NCI-H748 treated with DMSO at 0.1 percent for 48 hours (cell line): ENCODE results near the gene ISCA1.

Source experiments
- DNase-seq: peaks from one replicate; lab custom pipeline; 2025; lab: John Stamatoyannopoulos, UW

The ISCA1 gene

GRCh38 chr9:86285261-86285660 lies 2.9 kb upstream of the ISCA1 start:
- DNase-seq, result no peak

- no peak for DNase-seq
Observed at GRCh38 chr9:86282979-86283535, 719 bp upstream of the ISCA1 start.

- no peak for DNase-seq
Observed at GRCh38 chr9:86281593-86282076, 703 bp downstream of the ISCA1 start.

GRCh38 chr9:86280580-86280979 lies 1.8 kb downstream of the ISCA1 start:
- DNase-seq, result no peak

- no peak for DNase-seq
Observed at GRCh38 chr9:86279839-86280238, 2.5 kb downstream of the ISCA1 start.

- DNase-seq, result no peak
Observed at GRCh38 chr9:86277072-86277471, 5.3 kb downstream of the ISCA1 start.

GRCh38 chr9:86275962-86276361 lies 6.4 kb downstream of the ISCA1 start:
- DNase-seq, result no peak

GRCh38 chr9:86274821-86275643 lies 7.3 kb downstream of the ISCA1 start:
- DNase-seq, result no peak

GRCh38 chr9:86272221-86272620 lies 10.1 kb downstream of the ISCA1 start:
- DNase-seq, result no peak

- DNase-seq, result no peak
Observed at GRCh38 chr9:86263876-86264275, 18.5 kb downstream of the ISCA1 start.

- no peak for DNase-seq
Observed at GRCh38 chr9:86262492-86262891, 19.8 kb downstream of the ISCA1 start.

GRCh38 chr9:86259557-86259956 lies 22.8 kb downstream of the ISCA1 start, which contains the start of gene C9orf153:
TSS of gene C9orf153 (minus strand) at chr9:86259657. CDS start at chr9:86229603, 30,054 bp downstream.
- no peak for DNase-seq

GRCh38 chr9:86257391-86257790 lies 24.9 kb downstream of the ISCA1 start:
- DNase-seq, result no peak

GRCh38 chr9:86256653-86257052 lies 25.7 kb downstream of the ISCA1 start:
- DNase-seq, result no peak

- no peak for DNase-seq
Observed at GRCh38 chr9:86253577-86253976, 28.8 kb downstream of the ISCA1 start.

- DNase-seq, result no peak
Observed at GRCh38 chr9:86252870-86253269, 29.5 kb downstream of the ISCA1 start.

- no peak for DNase-seq
Observed at GRCh38 chr9:86250123-86250522, 32.2 kb downstream of the ISCA1 start.

GRCh38 chr9:86248746-86249145 lies 33.6 kb downstream of the ISCA1 start:
- DNase-seq, result no peak

GRCh38 chr9:86246752-86247161 lies 35.6 kb downstream of the ISCA1 start:
- DNase-seq, result no peak

- DNase-seq, result no peak
Observed at GRCh38 chr9:86242071-86242470, 40.3 kb downstream of the ISCA1 start.

- no peak for DNase-seq
Observed at GRCh38 chr9:86241216-86241615, 41.1 kb downstream of the ISCA1 start.

GRCh38 chr9:86238861-86239770 lies 43.2 kb downstream of the ISCA1 start:
- DNase-seq, result no peak
